SK-N-SH (cell line): ENCODE measurements around the gene PARD3. TPM values are rescaled to one million over a fixed set of nuclear protein-coding genes. Genes with fewer than 3 reads are reported as not detected.

Experiments used
- CTCF ChIA-PET: fragments of 300-600, 350-600 bp; formaldehyde crosslinking; extraction: SDS; loops from one replicate; lab custom pipeline; 2021; lab: Yijun Ruan, JAX
- POLR2A ChIA-PET: fragments of 350-600 bp; sonication (Branson Sonifier 250); formaldehyde crosslinking; extraction: SDS; loops from one replicate; lab custom pipeline; 2020; ENCODE audit warnings: antibody characterized with exemption, inconsistent platforms; lab: Yijun Ruan, JAX
- DNase-seq: peaks from one replicate; pipeline ENCODE4 v3.0.0; 2012
- H2AFZ ChIP-seq: fragments of 200-600 bp; sonication (generic); 2 replicates; pipeline ENCODE4 v1.8.1; 2016; ENCODE audit warnings: antibody characterized with exemption, mild to moderate bottlenecking, low read depth
- H3F3A ChIP-seq: fragments of 200-600 bp; sonication (generic); replicated peaks from 2 replicates; pipeline ENCODE3; 2016; ENCODE audit warnings: antibody characterized with exemption, mild to moderate bottlenecking; ENCODE audit not compliant: insufficient read depth
- H3K27ac ChIP-seq, 2 experiments: fragments of 200-500 bp in 1 of 2; fragments of 200-600 bp in 1 of 2; sonication (Bioruptor generic) in 1 of 2; sonication (generic), shearing (Covaris generic) in 1 of 2; 2 replicates each; pipeline versions ENCODE4 v1.5.1 to v1.6.1; 2014 to 2016; ENCODE audit warnings: low read depth in 2 of 2, inconsistent platforms in 1 of 2, low read length in 1 of 2, mild to moderate bottlenecking in 1 of 2, mixed read lengths in 1 of 2
- H3K27me3 ChIP-seq: fragments of 200-600 bp; sonication (generic), shearing (Covaris generic); 2 replicates; pipeline ENCODE4 v1.6.1; 2016; ENCODE audit warnings: mixed run types; ENCODE audit not compliant: insufficient read depth
- H3K36me3 ChIP-seq, 2 experiments: fragments of 200-500 bp in 1 of 2; fragments of 200-600 bp in 1 of 2; sonication (Bioruptor generic) in 1 of 2; sonication (generic) in 1 of 2; replicated peaks in 1 of 2; 2 replicates each; pipeline versions ENCODE3 to v1.5.1; 2014 to 2016; ENCODE audit warnings: low read length in 1 of 2, mild to moderate bottlenecking in 1 of 2; ENCODE audit not compliant: insufficient read depth in 2 of 2, control insufficient read depth in 1 of 2
- H3K4me1 ChIP-seq, 2 experiments: fragments of 200-500 bp in 1 of 2; fragments of 200-600 bp in 1 of 2; sonication (Bioruptor generic) in 1 of 2; sonication (generic), shearing (Covaris generic) in 1 of 2; 2 replicates each; pipeline versions ENCODE4 v1.5.1 to v1.6.1; 2014 to 2016; ENCODE audit warnings: low read depth in 1 of 2, low read length in 1 of 2, mixed run types in 1 of 2; ENCODE audit not compliant: insufficient read depth in 2 of 2, control insufficient read depth in 1 of 2
- H3K4me2 ChIP-seq: fragments of 200-600 bp; sonication (generic), shearing (Covaris generic); 2 replicates; pipeline ENCODE4 v1.6.1; 2017; ENCODE audit warnings: mixed run types
- H3K4me3 ChIP-seq, 2 experiments: fragments of 200-500 bp in 1 of 2; fragments of 200-600 bp in 1 of 2; sonication (Bioruptor generic) in 1 of 2; sonication (generic), shearing (Covaris generic) in 1 of 2; 2 replicates each; pipeline versions ENCODE4 v1.5.1 to v1.8.1; 2014 to 2016; ENCODE audit warnings: low read depth in 2 of 2, inconsistent platforms in 1 of 2, low read length in 1 of 2, mild to moderate bottlenecking in 1 of 2, mixed read lengths in 1 of 2, moderate library complexity in 1 of 2
- H3K79me2 ChIP-seq: fragments of 200-600 bp; sonication (generic); 2 replicates; pipeline ENCODE4 v1.8.1; 2017; ENCODE audit warnings: mild to moderate bottlenecking; ENCODE audit not compliant: insufficient read depth
- H3K9ac ChIP-seq: fragments of 200-600 bp; sonication (generic); 2 replicates; pipeline ENCODE4 v1.6.1; 2017; ENCODE audit warnings: mixed run types
- H3K9me2 ChIP-seq: fragments of 200-600 bp; sonication (generic); 2 replicates; pipeline ENCODE4 v1.6.1; 2017; ENCODE audit warnings: mixed run types
- H3K9me3 ChIP-seq: fragments of 200-600 bp; sonication (generic); 2 replicates; pipeline ENCODE4 v1.6.1; 2017; ENCODE audit warnings: mixed run types, mild to moderate bottlenecking, moderate library complexity
- H4K20me1 ChIP-seq: fragments of 200-600 bp; sonication (generic); 2 replicates; pipeline ENCODE4 v1.6.1; 2017; ENCODE audit warnings: mild to moderate bottlenecking, mixed run types; ENCODE audit not compliant: insufficient read depth
- EP300 ChIP-seq, 2 experiments: IDR thresholded peaks; 2 replicates each; pipeline versions ENCODE4 v1.4.0 to v1.6.1; 2012; ENCODE audit warnings: borderline replicate concordance in 1 of 2, low read depth in 1 of 2, low read length in 1 of 2
- FOXJ3 ChIP-seq: sonication (generic); formaldehyde crosslinking; IDR thresholded peaks from 2 replicates; pipeline ENCODE4 v1.5.1; 2020; ENCODE audit warnings: mild to moderate bottlenecking, missing genetic modification reagents
- FOXM1 ChIP-seq: IDR thresholded peaks from 2 replicates; pipeline ENCODE4 v1.4.0; 2012; ENCODE audit warnings: low read depth, mild to moderate bottlenecking
- JUND ChIP-seq: IDR thresholded peaks from 2 replicates; pipeline ENCODE4 v1.4.0; 2012
- NFIC ChIP-seq: IDR thresholded peaks from 2 replicates; pipeline ENCODE4 v1.4.0; 2012; ENCODE audit warnings: borderline replicate concordance
- RAD21 ChIP-seq: IDR thresholded peaks from 2 replicates; pipeline ENCODE4 v1.6.1; 2012; ENCODE audit warnings: mild to moderate bottlenecking, low read length
- RCOR1 ChIP-seq: fragments of 150-350 bp; IDR thresholded peaks from 2 replicates; pipeline ENCODE4 v1.6.1; 2017; ENCODE audit warnings: antibody characterized with exemption, low read length
- RFX5 ChIP-seq: IDR thresholded peaks from 2 replicates; pipeline ENCODE4 v1.6.1; 2012; ENCODE audit warnings: mild to moderate bottlenecking, improper control_type of control experiment, low read length
- SIN3A ChIP-seq: IDR thresholded peaks from 2 replicates; pipeline ENCODE4 v1.6.1; 2012; ENCODE audit warnings: low read depth, mild to moderate bottlenecking, low read length, moderate library complexity, borderline replicate concordance
- TCF12 ChIP-seq: IDR thresholded peaks from 2 replicates; pipeline ENCODE4 v1.4.0; 2012
- TEAD4 ChIP-seq: IDR thresholded peaks from 2 replicates; pipeline ENCODE4 v1.4.0; 2012; ENCODE audit warnings: mild to moderate bottlenecking, borderline replicate concordance; ENCODE audit not compliant: insufficient read depth
- YY1 ChIP-seq: IDR thresholded peaks from 2 replicates; pipeline ENCODE4 v1.4.0; 2012; ENCODE audit warnings: low read depth, mild to moderate bottlenecking
- ZBTB33 ChIP-seq: IDR thresholded peaks from 2 replicates; pipeline ENCODE4 v1.4.0; 2012; ENCODE audit warnings: low read depth, borderline replicate concordance
- WGBS: methylation state at CpG from one replicate; pipeline ENCODE4 v1.1.6; 2017; ENCODE audit warnings: low lambda C conversion rate; 5-methylcytosine and 5-hydroxymethylcytosine counted together
- polyA plus RNA-seq, 3 experiments: library from polyadenylated mRNA; depleted of rRNA; stranded (reverse); fragments of >200 nt; gene quantifications; 2 replicates each; pipeline ENCODE4 v1.2.3, GENCODE V29; 2012

PARD3 gene
- polyA plus RNA-seq, 1 of the 3 experiments (the other 2 are of a cell fraction) = 29.4 TPM

GRCh38 chr10:34771525-34771924 lies 43.6 kb downstream of the PARD3 start:
- no peak overlapping the region for H2AFZ ChIP-seq
- POLR2A ChIA-PET = no interaction called here
- peaks cover 78% of the 10 kb centered on the region for H3K79me2 ChIP-seq
- H3K27ac ChIP-seq = no peak overlapping the region
- DNase-seq = no peak
- H3K4me1 ChIP-seq = peaks cover 0 to 20% of the 10 kb centered on the region in 2 experiments; a peak in 2 of 4 replicates
- no peaks in the 10 kb centered on the region for H3K9me2 ChIP-seq
- no peaks in the 10 kb centered on the region for H3K36me3 ChIP-seq
- H3K9ac ChIP-seq = no peak overlapping the region
- no peaks in the 10 kb centered on the region for H3K9me3 ChIP-seq
- peaks cover 75% of the 10 kb centered on the region for H4K20me1 ChIP-seq
- no peak overlapping the region for H3K4me3 ChIP-seq
- CTCF ChIA-PET = no interaction called here
- WGBS = 94% methylated on average over 4 of the region's 4 CpGs
- no peaks in the 10 kb centered on the region for H3K27me3 ChIP-seq
- H3F3A ChIP-seq = no peaks in the 10 kb centered on the region
- H3K4me2 ChIP-seq = no peak overlapping the region
- TF ChIP-seq RAD21 (no peak), YY1 (no peak), TCF12 (no peak), ZBTB33 (no peak), JUND (no peak), FOXJ3 (no peak), TEAD4 (no peak), NFIC (no peak), RFX5 (no peak), SIN3A (no peak), FOXM1 (no peak), EP300 (IDR thresholded peaks at IDR 0.05; ENCODE audit: borderline replicate concordance in 1 of 2, low read depth in 1 of 2, low read length in 1 of 2) (no peak)
- TF ChIP-seq, all 33 proteins: peak for 0

- H3K4me3 ChIP-seq = no peak overlapping the region
- CTCF ChIA-PET = no interaction called here
- H3K9me3 ChIP-seq = no peaks in the 10 kb centered on the region
- H3K79me2 ChIP-seq = peaks cover 75% of the 10 kb centered on the region
- H3K9me2 ChIP-seq = no peaks in the 10 kb centered on the region
- no peak overlapping the region for H2AFZ ChIP-seq
- no peaks in the 10 kb centered on the region for H3K27me3 ChIP-seq
- POLR2A ChIA-PET = no interaction called here
- no peaks in the 10 kb centered on the region for H3K36me3 ChIP-seq
- TF ChIP-seq TEAD4 (no peak), SIN3A (no peak), RCOR1 (no peak)
- TF ChIP-seq, all 33 proteins: peak for 0
- H3K4me2 ChIP-seq = no peak overlapping the region
- no peak overlapping the region for H3K9ac ChIP-seq
- H4K20me1 ChIP-seq = peaks cover 72% of the 10 kb centered on the region
- no peak overlapping the region for H3K27ac ChIP-seq
- DNase-seq = no peak
- H3K4me1 ChIP-seq = peaks cover 1 to 25% of the 10 kb centered on the region in 2 experiments; a peak in 3 of 4 replicates
- 87% methylated on average over 3 of the region's 3 CpGs for WGBS
- H3F3A ChIP-seq = no peaks in the 10 kb centered on the region
Measured at GRCh38 chr10:34771106-34771505, 44.0 kb downstream of the PARD3 start.
